Neutrophil (primary cell): ENCODE data around the gene CFAP77.

ENCODE experiments used
- H3K27ac ChIP-seq: fragments of 200-600 bp; sonication (generic); 2 replicates; pipeline ENCODE4 v1.5.1; 2016; ENCODE audit warnings: mild to moderate bottlenecking, moderate library complexity
- H3K27me3 ChIP-seq: fragments of 200-600 bp; sonication (generic); 2 replicates; pipeline ENCODE4 v1.6.0; 2016; ENCODE audit warnings: mild to moderate bottlenecking
- H3K36me3 ChIP-seq: fragments of 200-600 bp; sonication (generic); 2 replicates; pipeline ENCODE4 v1.5.1; 2017
- H3K4me1 ChIP-seq, 2 experiments: fragments of 200-600 bp in 1 of 2; sonication (generic) in 1 of 2; 1 replicate in 1 of 2; 2 replicates in 1 of 2; pipeline versions ENCODE4 v1.5.1 to v1.6.1; 2013 to 2016; ENCODE audit warnings: low read depth in 1 of 2, low read length in 1 of 2, mild to moderate bottlenecking in 1 of 2, moderate library complexity in 1 of 2; ENCODE audit not compliant: control insufficient read depth in 1 of 2, insufficient read depth in 1 of 2
- H3K4me3 ChIP-seq, 2 experiments: fragments of 200-600 bp in 1 of 2; sonication (generic) in 1 of 2; 1 replicate in 1 of 2; 2 replicates in 1 of 2; pipeline ENCODE4 v1.5.1; 2013 to 2016; ENCODE audit warnings: low read depth in 1 of 2, low read length in 1 of 2, mild to moderate bottlenecking in 1 of 2, moderate library complexity in 1 of 2
- H3K9me3 ChIP-seq: fragments of 200-600 bp; sonication (generic); 2 replicates; pipeline ENCODE4 v1.5.1; 2016
- CTCF ChIP-seq: fragments of 200-600 bp; sonication (generic); IDR thresholded peaks from 2 replicates; pipeline ENCODE4 v1.5.1; 2016; ENCODE audit warnings: antibody characterized with exemption

CFAP77 gene

GRCh38 chr9:132447902-132448301, 37.9 kb downstream of the CFAP77 start:
- Histone ChIP-seq H3K36me3 (no peaks in the 10 kb centered on the region), H3K4me1 (no peaks in the 10 kb centered on the region), H3K27me3 (peaks cover 56% of the 10 kb centered on the region), H3K9me3 (no peaks in the 10 kb centered on the region), H3K4me3 (no peak overlapping the region), H3K27ac (no peak overlapping the region)
- no peak for TF ChIP-seq CTCF

DNA sequence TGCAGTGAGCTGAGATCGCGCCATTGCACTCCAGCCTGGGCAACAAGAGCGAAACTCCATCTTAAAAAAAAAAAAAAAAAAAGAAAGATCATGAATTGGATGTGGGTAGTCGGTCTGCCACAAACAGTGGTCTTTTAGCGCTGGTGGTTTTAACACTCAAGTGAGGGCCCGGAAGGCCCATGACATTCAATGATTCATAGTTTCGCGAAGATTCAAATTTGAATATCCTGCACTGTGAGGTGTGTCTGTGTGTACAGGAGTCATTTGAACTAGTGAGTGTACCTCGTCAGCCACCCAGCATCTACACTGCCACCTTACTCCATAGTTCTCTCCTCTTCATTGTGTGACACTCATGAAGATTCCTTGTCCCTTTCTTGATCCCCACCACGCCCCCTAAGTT, 41.3 kb downstream of the CFAP77 start:
- H3K4me1 ChIP-seq: no peaks in the 10 kb centered on the region
- peaks cover 46% of the 10 kb centered on the region for H3K27me3 ChIP-seq
- no peak for TF ChIP-seq CTCF
- H3K36me3 ChIP-seq: no peaks in the 10 kb centered on the region
- no peaks in the 10 kb centered on the region for H3K9me3 ChIP-seq
- H3K4me3 ChIP-seq: no peak overlapping the region
- no peak overlapping the region for H3K27ac ChIP-seq

GRCh38 chr9:132456241-132456640, 46.2 kb downstream of the CFAP77 start:
- Histone ChIP-seq H3K27ac (no peak overlapping the region), H3K4me3 (no peak overlapping the region), H3K4me1 (no peaks in the 10 kb centered on the region), H3K36me3 (no peaks in the 10 kb centered on the region), H3K9me3 (no peaks in the 10 kb centered on the region), H3K27me3 (peaks cover 32% of the 10 kb centered on the region)
- TF ChIP-seq CTCF: no peak

DNA sequence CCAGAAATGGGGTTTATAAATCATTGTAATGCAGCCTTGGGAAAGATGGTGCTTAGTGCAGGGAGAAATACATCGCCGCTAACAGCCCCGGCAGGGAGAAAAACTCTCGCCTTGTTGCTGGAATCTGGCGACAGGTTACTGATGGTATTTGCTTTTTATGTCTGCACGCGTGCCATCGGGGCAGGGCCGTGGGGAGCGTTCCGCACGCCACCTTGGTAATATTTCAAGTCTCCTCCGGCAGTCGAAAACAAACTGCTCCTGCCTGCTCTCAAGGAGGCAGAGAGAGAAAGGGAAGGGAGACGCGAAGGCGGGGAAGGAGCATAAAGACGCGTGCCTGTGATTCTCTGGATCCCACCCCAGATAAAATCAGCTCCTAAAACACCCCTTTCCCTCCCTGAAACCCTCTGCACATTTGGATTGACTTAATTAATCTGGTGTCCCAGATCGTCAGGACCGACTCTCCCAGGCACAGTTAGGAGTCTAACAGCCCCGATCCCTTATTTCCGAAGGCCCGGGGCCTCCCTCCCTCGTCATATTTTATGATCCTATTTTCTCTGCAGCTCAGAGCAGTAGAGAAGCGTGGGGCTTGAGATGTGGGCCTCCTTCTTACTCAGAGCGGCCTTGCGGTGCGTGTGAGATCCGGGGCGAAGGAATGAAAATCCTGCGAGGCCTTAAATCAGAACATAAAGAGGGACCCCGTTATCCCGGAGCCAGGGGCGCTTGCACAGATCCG, 47.7 kb downstream of the CFAP77 start:
- Histone ChIP-seq H3K36me3 (no peaks in the 10 kb centered on the region), H3K27me3 (peaks cover 24% of the 10 kb centered on the region), H3K4me1 (no peaks in the 10 kb centered on the region), H3K9me3 (no peaks in the 10 kb centered on the region), H3K27ac (no peak overlapping the region), H3K4me3 (no peak overlapping the region)
- no peak for TF ChIP-seq CTCF

- Histone ChIP-seq H3K36me3 (no peaks in the 10 kb centered on the region), H3K27me3 (peaks cover 19% of the 10 kb centered on the region)
- no peak for TF ChIP-seq CTCF
Observed at GRCh38 chr9:132458432-132458831, 48.4 kb downstream of the CFAP77 start.

More at GRCh38 chr9:132458432-132458831, 48.4 kb downstream of the CFAP77 start:
- Histone ChIP-seq H3K9me3 (no peaks in the 10 kb centered on the region), H3K27ac (no peak overlapping the region), H3K4me3 (no peak overlapping the region), H3K4me1 (no peaks in the 10 kb centered on the region)
